ENCODE measurements around the gene ASTL. TPM values are rescaled to one million over a fixed set of nuclear protein-coding genes. Genes with fewer than 3 reads are reported as not detected.

The ASTL gene
- total RNA-seq, 1 experiment from 2014 or later, result 0.79 TPM

DNA sequence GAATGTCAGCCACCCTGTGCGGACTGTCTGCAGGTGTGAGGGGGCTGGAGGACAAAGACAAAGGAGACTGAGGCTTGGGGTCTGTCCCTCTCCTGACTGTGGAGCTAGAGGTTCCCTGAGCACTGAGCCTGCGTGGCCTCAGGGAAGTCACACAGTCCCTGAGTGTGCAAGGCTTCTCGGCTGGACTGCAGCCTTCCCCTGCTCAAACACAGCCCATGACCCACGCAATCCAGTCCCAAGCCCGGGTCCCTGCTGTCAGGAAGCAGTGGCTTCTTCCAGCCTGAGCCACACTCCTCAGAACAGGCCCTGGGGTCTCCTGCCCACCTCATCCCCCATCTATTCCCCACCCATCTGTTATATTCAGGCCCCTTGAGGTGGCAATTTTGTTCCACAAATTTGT, 2.7 kb downstream of the ASTL start (continued):
- no peak for TF ChIP-seq USF2 (CRISPR knock-in tag; IDR thresholded peaks at IDR 0.05)
- TF ChIP-seq, protein P1, sequence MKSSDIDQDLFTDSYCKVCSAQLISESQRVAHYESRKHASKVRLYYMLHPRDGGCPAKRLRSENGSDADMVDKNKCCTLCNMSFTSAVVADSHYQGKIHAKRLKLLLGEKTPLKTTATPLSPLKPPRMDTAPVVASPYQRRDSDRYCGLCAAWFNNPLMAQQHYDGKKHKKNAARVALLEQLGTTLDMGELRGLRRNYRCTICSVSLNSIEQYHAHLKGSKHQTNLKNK (CRISPR knock-in tag; IDR thresholded peaks at IDR 0.05), result no peak
- no peak for TF ChIP-seq TCF7 (CRISPR knock-in tag; IDR thresholded peaks at IDR 0.05; ENCODE audit: low read depth)
- TF ChIP-seq NR2C2 (CRISPR knock-in tag; IDR thresholded peaks at IDR 0.05), result no peak
- TF ChIP-seq OVOL2 (CRISPR knock-in tag; IDR thresholded peaks at IDR 0.05; ENCODE audit: borderline replicate concordance), result no peak
- no peak for TF ChIP-seq ZNF512 (CRISPR knock-in tag; IDR thresholded peaks at IDR 0.05; ENCODE audit: borderline replicate concordance)

DNA sequence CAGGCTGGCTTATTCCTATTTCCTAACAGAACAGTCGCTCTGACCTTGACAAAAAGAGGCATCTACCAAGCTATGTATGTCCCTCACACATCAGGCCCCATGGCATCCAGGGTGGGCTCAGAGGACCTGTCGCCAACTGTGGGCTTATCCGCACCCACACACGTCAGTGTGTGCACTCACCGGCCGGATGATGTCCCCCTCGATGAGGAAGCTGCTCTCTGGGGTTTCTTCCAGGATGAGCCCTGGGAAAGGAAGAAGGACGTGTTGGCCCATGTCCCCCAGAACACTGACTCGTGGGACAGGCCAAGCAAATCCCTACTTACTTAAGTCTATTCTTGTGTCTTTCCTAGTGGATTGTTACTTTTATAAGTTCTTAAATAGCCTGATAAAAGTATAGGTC, 3.1 kb downstream of the ASTL start:
- H3K4me3 Mint-ChIP-seq, result no peak overlapping the region
- no peak for DNase-seq (ENCODE audit: low spot score)
- CTCF ChIA-PET, result no interaction called here
- H3K36me3 Mint-ChIP-seq, result no peaks in the 10 kb centered on the region
- POLR2A ChIA-PET, result no interaction called here
- peaks cover 10% of the 10 kb centered on the region for H3K4me1 Mint-ChIP-seq
- ATAC-seq, result no peak
- TF ChIP-seq PRDM15 (CRISPR knock-in tag; IDR thresholded peaks at IDR 0.05), result no peak
- no peak for TF ChIP-seq STAT6 (CRISPR knock-in tag; conservative IDR thresholded peaks at IDR 0.05; ENCODE audit: low read depth)
- no peaks in the 10 kb centered on the region for H3K27me3 Mint-ChIP-seq (ENCODE audit: low read depth)
- no peaks in the 10 kb centered on the region for H3K9me3 Mint-ChIP-seq
- no peak overlapping the region; the same call in 1 of the 2 replicates for H3K27ac Mint-ChIP-seq

- ATAC-seq (no peak), DNase-seq (ENCODE audit: low spot score) (no peak)
- ChIA-PET CTCF (interaction anchor here (2.5 kb wide), 1 partner anchor 18 kb away, joined by 10 read pairs; the partner anchor contains the start of gene ADRA2B), POLR2A (no interaction called here)
- Mint-ChIP-seq H3K4me3 (no peak overlapping the region), H3K9me3 (no peaks in the 10 kb centered on the region), H3K27ac (no peak overlapping the region), H3K4me1 (peaks cover 10% of the 10 kb centered on the region), H3K36me3 (no peaks in the 10 kb centered on the region), H3K27me3 (ENCODE audit: low read depth) (no peaks in the 10 kb centered on the region)
- no peak for TF ChIP-seq USF2 (CRISPR knock-in tag; IDR thresholded peaks at IDR 0.05)
- no peak for TF ChIP-seq NFE2L1 (CRISPR knock-in tag; IDR thresholded peaks at IDR 0.05)
- TF ChIP-seq, protein P2, sequence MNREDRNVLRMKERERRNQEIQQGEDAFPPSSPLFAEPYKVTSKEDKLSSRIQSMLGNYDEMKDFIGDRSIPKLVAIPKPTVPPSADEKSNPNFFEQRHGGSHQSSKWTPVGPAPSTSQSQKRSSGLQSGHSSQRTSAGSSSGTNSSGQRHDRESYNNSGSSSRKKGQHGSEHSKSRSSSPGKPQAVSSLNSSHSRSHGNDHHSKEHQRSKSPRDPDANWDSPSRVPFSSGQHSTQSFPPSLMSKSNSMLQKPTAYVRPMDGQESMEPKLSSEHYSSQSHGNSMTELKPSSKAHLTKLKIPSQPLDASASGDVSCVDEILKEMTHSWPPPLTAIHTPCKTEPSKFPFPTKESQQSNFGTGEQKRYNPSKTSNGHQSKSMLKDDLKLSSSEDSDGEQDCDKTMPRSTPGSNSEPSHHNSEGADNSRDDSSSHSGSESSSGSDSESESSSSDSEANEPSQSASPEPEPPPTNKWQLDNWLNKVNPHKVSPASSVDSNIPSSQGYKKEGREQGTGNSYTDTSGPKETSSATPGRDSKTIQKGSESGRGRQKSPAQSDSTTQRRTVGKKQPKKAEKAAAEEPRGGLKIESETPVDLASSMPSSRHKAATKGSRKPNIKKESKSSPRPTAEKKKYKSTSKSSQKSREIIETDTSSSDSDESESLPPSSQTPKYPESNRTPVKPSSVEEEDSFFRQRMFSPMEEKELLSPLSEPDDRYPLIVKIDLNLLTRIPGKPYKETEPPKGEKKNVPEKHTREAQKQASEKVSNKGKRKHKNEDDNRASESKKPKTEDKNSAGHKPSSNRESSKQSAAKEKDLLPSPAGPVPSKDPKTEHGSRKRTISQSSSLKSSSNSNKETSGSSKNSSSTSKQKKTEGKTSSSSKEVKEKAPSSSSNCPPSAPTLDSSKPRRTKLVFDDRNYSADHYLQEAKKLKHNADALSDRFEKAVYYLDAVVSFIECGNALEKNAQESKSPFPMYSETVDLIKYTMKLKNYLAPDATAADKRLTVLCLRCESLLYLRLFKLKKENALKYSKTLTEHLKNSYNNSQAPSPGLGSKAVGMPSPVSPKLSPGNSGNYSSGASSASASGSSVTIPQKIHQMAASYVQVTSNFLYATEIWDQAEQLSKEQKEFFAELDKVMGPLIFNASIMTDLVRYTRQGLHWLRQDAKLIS (CRISPR knock-in tag; IDR thresholded peaks at IDR 0.05; ENCODE audit: borderline replicate concordance), result no peak
- TF ChIP-seq, protein P3, sequence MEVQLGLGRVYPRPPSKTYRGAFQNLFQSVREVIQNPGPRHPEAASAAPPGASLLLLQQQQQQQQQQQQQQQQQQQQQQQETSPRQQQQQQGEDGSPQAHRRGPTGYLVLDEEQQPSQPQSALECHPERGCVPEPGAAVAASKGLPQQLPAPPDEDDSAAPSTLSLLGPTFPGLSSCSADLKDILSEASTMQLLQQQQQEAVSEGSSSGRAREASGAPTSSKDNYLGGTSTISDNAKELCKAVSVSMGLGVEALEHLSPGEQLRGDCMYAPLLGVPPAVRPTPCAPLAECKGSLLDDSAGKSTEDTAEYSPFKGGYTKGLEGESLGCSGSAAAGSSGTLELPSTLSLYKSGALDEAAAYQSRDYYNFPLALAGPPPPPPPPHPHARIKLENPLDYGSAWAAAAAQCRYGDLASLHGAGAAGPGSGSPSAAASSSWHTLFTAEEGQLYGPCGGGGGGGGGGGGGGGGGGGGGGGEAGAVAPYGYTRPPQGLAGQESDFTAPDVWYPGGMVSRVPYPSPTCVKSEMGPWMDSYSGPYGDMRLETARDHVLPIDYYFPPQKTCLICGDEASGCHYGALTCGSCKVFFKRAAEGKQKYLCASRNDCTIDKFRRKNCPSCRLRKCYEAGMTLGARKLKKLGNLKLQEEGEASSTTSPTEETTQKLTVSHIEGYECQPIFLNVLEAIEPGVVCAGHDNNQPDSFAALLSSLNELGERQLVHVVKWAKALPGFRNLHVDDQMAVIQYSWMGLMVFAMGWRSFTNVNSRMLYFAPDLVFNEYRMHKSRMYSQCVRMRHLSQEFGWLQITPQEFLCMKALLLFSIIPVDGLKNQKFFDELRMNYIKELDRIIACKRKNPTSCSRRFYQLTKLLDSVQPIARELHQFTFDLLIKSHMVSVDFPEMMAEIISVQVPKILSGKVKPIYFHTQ (CRISPR knock-in tag; IDR thresholded peaks at IDR 0.05), result no peak
- no peak for TF ChIP-seq SOX15 (CRISPR knock-in tag; IDR thresholded peaks at IDR 0.05)
- no peak for TF ChIP-seq ZSCAN18 (CRISPR knock-in tag; IDR thresholded peaks at IDR 0.05)
Observed at GRCh38 chr2:96134421-96134820, 3.9 kb downstream of the ASTL start.
